Erythroblast (primary cell): ENCODE data around the gene CTDNEP1.

Experiments used
- DNase-seq, 2 experiments: peaks; one replicate each; lab custom pipeline; 2025; lab: John Stamatoyannopoulos, UW
- GATA1 ChIP-seq: IDR thresholded peaks from 2 replicates; pipeline ENCODE4 v1.6.1; 2011; ENCODE audit warnings: low read depth, mild to moderate bottlenecking, control low read depth, low read length, moderate library complexity
- POLR2A ChIP-seq: IDR thresholded peaks from 2 replicates; pipeline ENCODE4 v1.6.1; 2011; ENCODE audit warnings: mild to moderate bottlenecking, low read length

The CTDNEP1 gene

GRCh38 chr17:7237266-7237760, 14.2 kb downstream of the CTDNEP1 start:
- no peak for DNase-seq
- TF ChIP-seq POLR2A = no peak
- TF ChIP-seq GATA1 = no peak

GRCh38 chr17:7236808-7237207, 14.7 kb downstream of the CTDNEP1 start:
- no peak for TF ChIP-seq GATA1
- TF ChIP-seq POLR2A = no peak
- no peak for DNase-seq

DNA sequence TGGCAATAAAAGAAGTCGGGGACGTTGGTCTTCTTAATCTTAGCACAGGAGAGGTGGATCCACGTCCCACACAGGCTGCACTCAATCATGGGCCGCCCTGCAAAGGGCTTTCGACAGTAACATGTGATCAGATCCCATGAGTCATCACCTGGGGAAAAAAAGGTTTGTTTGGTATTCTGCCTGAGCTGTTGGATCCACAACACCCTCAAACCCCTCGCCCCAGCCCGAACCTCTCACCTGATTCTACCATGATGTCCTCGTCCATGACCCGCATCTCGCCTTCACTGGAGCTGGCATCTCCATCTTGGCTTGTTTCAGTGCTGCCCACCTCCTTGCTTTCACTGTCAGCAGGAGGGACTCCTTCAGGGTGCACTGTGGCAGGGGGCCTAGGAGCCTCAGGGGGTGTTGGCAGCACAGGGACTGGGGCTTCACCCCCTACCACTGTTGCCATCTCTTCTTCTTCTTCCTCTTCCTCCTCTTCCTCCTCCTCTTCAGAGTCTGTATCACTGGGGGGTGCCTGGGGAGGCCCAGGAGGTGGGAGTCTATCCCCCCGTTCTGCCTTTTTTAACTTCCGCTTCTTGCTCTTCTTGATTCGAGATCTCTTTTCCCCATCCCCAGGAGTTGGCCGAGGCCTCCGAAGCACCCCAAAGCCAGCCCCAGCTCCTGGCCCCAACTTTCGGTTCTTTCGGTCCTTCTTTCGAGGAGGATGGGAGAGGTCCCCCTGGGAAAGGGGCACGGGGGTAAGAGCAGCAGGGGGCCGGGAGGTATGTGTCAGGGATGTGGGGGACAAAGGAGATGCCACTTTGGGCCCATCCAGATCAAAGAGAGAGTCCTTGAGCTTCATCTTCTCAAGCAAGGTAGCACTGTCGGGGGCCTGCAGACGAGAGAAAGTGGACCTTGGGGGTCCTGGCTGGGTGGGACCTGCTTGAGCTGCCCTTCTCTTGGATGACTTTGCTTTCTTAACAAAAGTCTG, 15.6 kb downstream of the CTDNEP1 start:
- peak in 1 of 2 experiments; percentile 50 for DNase-seq
- TF ChIP-seq GATA1 (no peak), POLR2A (no peak)

GRCh38 chr17:7234083-7234951, 17.2 kb downstream of the CTDNEP1 start, which contains the start of gene DVL2:
TSS of gene DVL2 (minus strand) at chr17:7234517. CDS start at chr17:7234262, 255 bp downstream.
- DNase-seq = peak; percentile 97
- TF ChIP-seq GATA1 (no peak), POLR2A (peak; percentile 92)

DNA sequence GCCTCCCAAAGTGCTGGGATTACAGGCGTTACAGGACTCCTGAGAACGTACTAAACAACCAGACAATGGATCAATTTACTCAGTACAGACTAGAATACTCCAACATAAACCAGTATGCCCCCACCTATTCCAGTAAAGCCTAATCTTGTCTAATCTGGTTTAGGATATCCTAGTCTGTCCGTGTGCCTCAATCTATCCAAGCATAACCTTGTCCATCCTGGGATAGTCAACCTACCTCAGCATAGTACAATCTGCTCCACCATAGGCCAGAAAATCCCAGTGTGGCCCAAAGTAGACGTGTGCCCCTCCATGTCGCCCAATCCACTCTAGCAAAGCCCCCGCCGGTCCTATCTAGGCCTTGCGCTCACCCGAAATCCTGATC, 17.8 kb downstream of the CTDNEP1 start:
- TF ChIP-seq GATA1 (no peak), POLR2A (no peak)
- DNase-seq = no peak

- DNase-seq = no peak
- TF ChIP-seq POLR2A (no peak), GATA1 (no peak)
Observed at GRCh38 chr17:7232114-7232513, 19.4 kb downstream of the CTDNEP1 start.

DNA sequence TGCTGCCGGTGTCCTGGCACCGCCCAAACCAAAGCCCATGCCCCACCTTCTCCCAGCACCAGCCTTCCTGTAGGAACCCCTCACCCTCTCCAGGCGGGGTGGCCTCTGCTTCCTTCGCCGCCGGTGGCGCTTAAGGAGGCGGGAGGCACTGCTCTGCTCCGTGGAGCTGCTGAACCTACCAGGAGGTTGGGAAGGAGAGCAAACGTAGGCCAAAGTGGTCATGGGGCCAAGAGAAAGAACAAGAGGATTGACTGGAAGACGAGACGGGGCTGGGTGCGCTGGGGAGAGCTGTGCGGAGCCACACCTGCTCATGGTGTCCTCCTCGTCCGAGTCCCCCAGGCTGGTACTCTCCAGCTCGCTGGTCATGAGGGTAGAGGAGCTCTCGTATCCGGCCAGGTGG, 22.0 kb downstream of the CTDNEP1 start:
- DNase-seq = no peak
- TF ChIP-seq GATA1 (no peak), POLR2A (no peak)

GRCh38 chr17:7228920-7229319, 22.6 kb downstream of the CTDNEP1 start:
- DNase-seq = no peak
- TF ChIP-seq POLR2A (no peak), GATA1 (no peak)

- no peak for DNase-seq
- TF ChIP-seq POLR2A = no peak
- TF ChIP-seq GATA1 = no peak
Observed at GRCh38 chr17:7226721-7227710, 24.5 kb downstream of the CTDNEP1 start.

GRCh38 chr17:7225711-7226331, 25.7 kb downstream of the CTDNEP1 start:
- DNase-seq = no peak
- TF ChIP-seq POLR2A = no peak
- no peak for TF ChIP-seq GATA1

DNA sequence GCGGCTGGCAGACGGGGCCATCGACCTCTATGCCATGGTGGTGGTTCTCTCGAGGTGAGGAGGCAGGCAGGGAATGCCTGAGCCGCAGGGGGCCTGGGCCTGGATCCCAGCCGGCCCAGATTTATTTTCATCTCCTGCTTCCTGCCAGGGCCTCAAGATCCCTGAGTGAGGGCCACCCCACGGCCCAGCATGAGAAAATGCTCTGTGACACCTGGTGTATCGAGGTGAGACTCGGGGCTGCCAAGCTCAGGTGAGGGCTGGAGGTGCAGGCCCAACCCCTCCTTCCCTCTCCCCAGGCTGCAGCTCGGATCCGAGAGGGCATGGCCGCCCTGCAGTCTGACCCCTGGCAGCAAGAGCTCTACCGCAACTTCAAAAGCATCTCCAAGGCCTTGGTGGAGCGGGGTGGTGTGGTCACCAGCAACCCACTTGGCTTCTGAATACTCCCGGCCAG, 26.8 kb downstream of the CTDNEP1 start:
- TF ChIP-seq GATA1 (no peak), POLR2A (no peak)
- no peak for DNase-seq

DNA sequence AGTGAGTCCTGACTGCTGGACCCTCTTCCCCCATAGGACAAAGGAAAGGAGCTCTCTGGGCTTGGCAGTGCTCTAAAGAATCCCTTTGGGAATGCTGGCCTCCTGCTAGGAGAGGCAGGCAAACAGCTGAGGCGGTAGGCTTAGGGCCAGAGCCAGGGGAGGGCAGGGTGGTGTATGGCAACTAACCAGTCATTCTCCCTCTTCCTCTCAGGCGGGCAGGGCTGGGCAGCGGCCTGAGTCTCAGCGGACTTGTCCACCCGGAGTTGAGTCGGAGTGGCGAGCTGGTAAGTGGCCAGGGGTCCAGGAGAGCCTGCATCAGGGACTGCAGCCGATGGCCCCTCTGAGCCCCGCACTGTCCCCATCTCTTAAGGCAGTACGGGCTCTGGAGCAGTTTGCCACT, 27.4 kb downstream of the CTDNEP1 start:
- no peak for DNase-seq
- no peak for TF ChIP-seq POLR2A
- TF ChIP-seq GATA1 = no peak

DNA sequence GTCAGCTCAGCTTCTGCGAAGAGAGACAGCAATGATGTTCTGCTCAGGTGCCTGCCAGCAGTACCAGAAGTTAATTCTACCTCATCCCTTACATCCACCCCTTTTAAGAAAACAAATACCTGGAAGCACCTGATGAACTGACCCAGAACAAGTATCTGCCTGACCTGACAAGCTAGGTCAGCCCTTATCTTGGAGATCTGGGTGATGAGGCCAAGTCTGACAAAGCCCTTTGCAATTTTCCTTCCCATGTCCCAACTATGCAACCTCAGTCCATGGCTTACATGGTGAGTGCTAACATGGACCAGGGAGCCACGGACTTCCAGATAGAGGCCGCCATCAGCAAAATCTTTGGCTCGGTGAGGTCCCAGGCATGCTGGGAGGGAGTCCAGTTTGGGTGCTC, 28.2 kb downstream of the CTDNEP1 start:
- TF ChIP-seq GATA1 (no peak), POLR2A (no peak)
- no peak for DNase-seq
